HG03064 (cell line): ENCODE data around the gene GPR153.

Experiments
- ATAC-seq: cut with Tn5 transposase; IDR thresholded peaks from one replicate; pipeline ENCODE4 v1.9.1; 2021; ENCODE audit warnings: low read depth; ENCODE audit not compliant: unreplicated experiment

GPR153 gene

GRCh38 chr1:6251233-6251632, 9.7 kb downstream of the GPR153 start:
- ATAC-seq = no peak

- no peak for ATAC-seq
Observed at GRCh38 chr1:6249739-6250689, 10.9 kb downstream of the GPR153 start.

GRCh38 chr1:6248932-6249738, 11.8 kb downstream of the GPR153 start:
- no peak for ATAC-seq

GRCh38 chr1:6248161-6248776, 12.6 kb downstream of the GPR153 start:
- no peak for ATAC-seq

GRCh38 chr1:6247651-6248050, 13.2 kb downstream of the GPR153 start:
- ATAC-seq = no peak

GRCh38 chr1:6246497-6247467, 14.1 kb downstream of the GPR153 start:
- no peak for ATAC-seq

- ATAC-seq = no peak
Observed at GRCh38 chr1:6245869-6246496, 14.9 kb downstream of the GPR153 start.

- ATAC-seq = no peak
Observed at GRCh38 chr1:6245086-6245868, 15.6 kb downstream of the GPR153 start.

GRCh38 chr1:6244401-6245049, 16.4 kb downstream of the GPR153 start:
- ATAC-seq = no peak

GRCh38 chr1:6243993-6244392, 16.9 kb downstream of the GPR153 start, which contains the start of gene HES3:
HES3 (plus strand) TSS chr1:6244179; CDS start chr1:6244366, 187 bp downstream.
- ATAC-seq = no peak

GRCh38 chr1:6243053-6243834, 17.7 kb downstream of the GPR153 start:
- ATAC-seq = no peak

- no peak for ATAC-seq
Observed at GRCh38 chr1:6241887-6242740, 18.8 kb downstream of the GPR153 start.

GRCh38 chr1:6241107-6241886, 19.6 kb downstream of the GPR153 start:
- no peak for ATAC-seq

GRCh38 chr1:6239950-6240768, 20.7 kb downstream of the GPR153 start:
- no peak for ATAC-seq

GRCh38 chr1:6239213-6239752, 21.6 kb downstream of the GPR153 start:
- ATAC-seq = no peak
